BJ (cell line): ENCODE measurements around the gene RPGRIP1. TPM values are rescaled to one million over a fixed set of nuclear protein-coding genes. Genes with fewer than 3 reads are reported as not detected.

Experiments
- CTCF ChIA-PET: fragments of 350-600 bp; formaldehyde crosslinking; extraction: SDS; loops from one replicate; lab custom pipeline; 2021; ENCODE audit warnings: antibody characterized with exemption, inconsistent platforms; lab: Yijun Ruan, JAX
- POLR2A ChIA-PET: fragments of 300-600 bp; sonication (Branson Sonifier 250); formaldehyde crosslinking; extraction: SDS; loops from one replicate; lab custom pipeline; 2021; ENCODE audit warnings: antibody characterized with exemption; lab: Charles Lee
- DNase-seq: peaks from one replicate; pipeline ENCODE4 v3.0.0-alpha.2; 2011; ENCODE audit warnings: low read depth
- H3K27me3 ChIP-seq: 2 replicates; pipeline ENCODE4 v1.6.0; 2011; ENCODE audit warnings: low read length; ENCODE audit not compliant: control insufficient read depth, insufficient read depth
- H3K36me3 ChIP-seq: 2 replicates; pipeline ENCODE4 v1.5.1; 2011; ENCODE audit warnings: low read length; ENCODE audit not compliant: control insufficient read depth, insufficient read depth
- H3K4me3 ChIP-seq: 2 replicates; pipeline ENCODE4 v1.5.1; 2011; ENCODE audit warnings: low read depth, mild to moderate bottlenecking, control low read depth, low read length
- CTCF ChIP-seq: IDR thresholded peaks from 2 replicates; pipeline ENCODE4 v1.5.1; 2011; ENCODE audit warnings: low read depth, mild to moderate bottlenecking, control low read depth, inconsistent platforms, low read length, moderate library complexity; ENCODE audit not compliant: insufficient read depth
- polyA plus RNA-seq: library from polyadenylated mRNA; depleted of rRNA; stranded (reverse); fragments of >200 nt; gene quantifications from 2 replicates; pipeline ENCODE4 v1.2.3, GENCODE V29; 2011

Gene RPGRIP1
- polyA plus RNA-seq, 1 experiment, result not detected

GRCh38 chr14:21244544-21244943, 35.3 kb upstream of the RPGRIP1 start:
- peaks cover 6% of the 10 kb centered on the region for H3K36me3 ChIP-seq
- H3K27me3 ChIP-seq, result no peaks in the 10 kb centered on the region
- no peak overlapping the region for H3K4me3 ChIP-seq
- TF ChIP-seq CTCF, result no peak
- POLR2A ChIA-PET, result no interaction called here
- no peak for DNase-seq
- CTCF ChIA-PET, result interaction anchor here (1.3 kb wide), 1 partner anchor 52 kb away, joined by 3 read pairs; no protein-coding TSS in a partner anchor

GRCh38 chr14:21245813-21246212, 34.1 kb upstream of the RPGRIP1 start:
- CTCF ChIA-PET, result no interaction called here
- TF ChIP-seq CTCF, result no peak
- DNase-seq, result no peak
- POLR2A ChIA-PET, result no interaction called here
- Histone ChIP-seq H3K27me3 (no peaks in the 10 kb centered on the region), H3K4me3 (no peak overlapping the region), H3K36me3 (peaks cover 6% of the 10 kb centered on the region)

- DNase-seq, result no peak
- CTCF ChIA-PET, result interaction anchor here (0.7 kb wide), 1 partner anchor 41 kb away, joined by 3 read pairs; no protein-coding TSS in a partner anchor
- no peak for TF ChIP-seq CTCF
- POLR2A ChIA-PET, result no interaction called here
- peaks cover 9% of the 10 kb centered on the region for H3K36me3 ChIP-seq
- no peak overlapping the region for H3K4me3 ChIP-seq
- no peaks in the 10 kb centered on the region for H3K27me3 ChIP-seq
Observed at GRCh38 chr14:21248338-21248737, 31.5 kb upstream of the RPGRIP1 start.

- H3K36me3 ChIP-seq, result peaks cover 11% of the 10 kb centered on the region
- no peak for DNase-seq
- H3K27me3 ChIP-seq, result no peaks in the 10 kb centered on the region
- H3K4me3 ChIP-seq, result no peak overlapping the region
- POLR2A ChIA-PET, result no interaction called here
- TF ChIP-seq CTCF, result no peak
- CTCF ChIA-PET, result no interaction called here
Observed at GRCh38 chr14:21248739-21249411, 31.0 kb upstream of the RPGRIP1 start.

GRCh38 chr14:21251215-21251614, 28.7 kb upstream of the RPGRIP1 start:
- no peak overlapping the region for H3K4me3 ChIP-seq
- ChIA-PET POLR2A (no interaction called here), CTCF (no interaction called here)
- no peak for DNase-seq
- TF ChIP-seq CTCF, result no peak
- H3K36me3 ChIP-seq, result peaks cover 7% of the 10 kb centered on the region
- no peaks in the 10 kb centered on the region for H3K27me3 ChIP-seq
